GM21619 (cell line): ENCODE results near the gene C3orf20.

Experiments
- ATAC-seq: cut with Tn5 transposase; IDR thresholded peaks from one replicate; pipeline ENCODE4 v1.9.1; 2021; ENCODE audit not compliant: unreplicated experiment

The C3orf20 gene

DNA sequence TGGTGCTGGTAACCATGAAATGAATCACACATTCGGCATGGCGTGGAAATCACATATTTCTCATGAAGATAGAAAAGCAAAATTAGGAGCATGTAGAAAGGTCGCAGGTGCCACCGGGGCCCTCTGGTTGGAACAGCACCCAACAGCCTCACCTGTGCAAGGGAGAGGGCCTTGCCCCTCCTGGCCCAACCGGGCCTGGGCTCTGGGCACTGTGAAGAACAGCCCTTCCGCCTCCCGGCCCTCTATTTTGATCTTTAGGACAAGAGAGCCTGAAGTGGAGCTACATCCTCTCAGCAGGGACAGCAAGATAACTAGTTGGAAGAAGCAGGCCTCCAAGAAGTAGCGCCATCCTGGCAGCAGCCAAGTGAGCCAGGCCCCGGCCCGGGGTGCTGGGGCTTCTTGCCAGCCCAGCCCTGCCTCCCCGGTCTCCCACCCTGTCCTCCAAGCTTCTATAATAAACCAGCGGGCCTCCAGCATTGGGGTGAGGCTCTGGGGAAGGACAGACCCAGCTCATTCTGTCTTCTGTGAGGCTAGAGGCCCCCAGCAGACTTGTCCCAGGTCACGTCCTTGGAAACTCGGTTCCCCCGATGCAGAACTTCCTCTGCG lies 97.7 kb downstream of the C3orf20 start:
- no peak for ATAC-seq

DNA sequence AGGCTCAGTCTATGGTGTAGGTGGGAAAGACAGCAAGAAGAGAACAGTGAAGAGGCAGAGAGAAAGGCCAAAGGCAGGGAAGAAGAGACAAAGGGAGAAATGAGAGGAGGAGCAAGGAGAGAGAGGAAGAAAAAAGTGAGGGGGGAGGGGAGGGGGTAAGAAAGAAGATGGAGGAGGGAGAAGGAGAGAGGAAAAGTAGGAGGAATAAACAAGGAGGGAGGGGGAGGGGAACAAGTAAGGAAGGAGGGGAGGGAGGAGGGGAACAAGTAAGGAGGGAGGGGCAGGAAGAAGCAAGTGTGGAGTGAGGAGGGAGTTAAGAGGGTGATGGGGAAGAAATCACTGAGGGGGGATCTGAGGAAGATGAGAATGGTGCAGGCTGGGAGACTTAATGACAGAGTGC lies 98.3 kb downstream of the C3orf20 start:
- ATAC-seq = no peak

- no peak for ATAC-seq
Observed at GRCh38 chr3:14773691-14774128, 98.8 kb downstream of the C3orf20 start.

DNA sequence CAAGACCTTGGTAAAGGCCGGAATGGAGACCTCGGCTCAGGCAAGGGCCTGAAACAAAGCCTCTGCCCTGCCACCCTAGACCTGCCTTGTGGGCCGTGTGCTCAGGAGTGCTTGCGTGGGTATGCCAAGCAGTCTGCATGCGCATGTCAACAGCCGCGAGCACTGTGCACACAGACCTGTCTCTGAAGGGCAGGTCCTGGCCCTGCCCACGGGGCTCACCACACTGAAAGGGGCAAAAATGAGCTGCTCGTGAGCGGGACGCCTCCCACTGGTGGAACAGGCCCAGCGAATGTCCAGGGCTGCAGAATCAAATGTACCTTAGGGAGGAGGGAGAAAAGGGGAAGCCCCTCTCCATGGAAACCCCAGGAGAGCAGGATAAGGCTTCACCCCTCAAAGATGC lies 99.5 kb downstream of the C3orf20 start:
- no peak for ATAC-seq

GRCh38 chr3:14775011-14775410 lies 100.1 kb downstream of the C3orf20 start:
- ATAC-seq = no peak

DNA sequence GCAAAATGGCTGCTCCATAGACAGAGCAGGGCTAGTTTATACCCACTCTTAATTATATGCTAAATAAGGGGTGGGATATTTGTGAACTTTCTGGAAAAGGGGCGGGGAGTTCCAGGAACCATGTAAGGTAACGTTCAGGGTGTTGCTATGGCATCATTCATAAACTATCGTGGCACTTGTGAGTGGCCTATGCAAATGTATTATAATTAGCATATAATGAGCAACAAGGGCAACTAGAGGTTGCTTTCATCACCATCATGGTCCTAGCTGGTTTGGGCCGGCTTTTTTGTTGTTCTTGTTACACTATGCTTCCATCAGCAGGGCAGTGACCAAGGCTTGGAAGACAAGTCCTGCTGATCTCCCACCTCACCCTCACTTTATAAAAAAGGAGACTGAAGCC lies 100.6 kb downstream of the C3orf20 start:
- ATAC-seq = no peak

DNA sequence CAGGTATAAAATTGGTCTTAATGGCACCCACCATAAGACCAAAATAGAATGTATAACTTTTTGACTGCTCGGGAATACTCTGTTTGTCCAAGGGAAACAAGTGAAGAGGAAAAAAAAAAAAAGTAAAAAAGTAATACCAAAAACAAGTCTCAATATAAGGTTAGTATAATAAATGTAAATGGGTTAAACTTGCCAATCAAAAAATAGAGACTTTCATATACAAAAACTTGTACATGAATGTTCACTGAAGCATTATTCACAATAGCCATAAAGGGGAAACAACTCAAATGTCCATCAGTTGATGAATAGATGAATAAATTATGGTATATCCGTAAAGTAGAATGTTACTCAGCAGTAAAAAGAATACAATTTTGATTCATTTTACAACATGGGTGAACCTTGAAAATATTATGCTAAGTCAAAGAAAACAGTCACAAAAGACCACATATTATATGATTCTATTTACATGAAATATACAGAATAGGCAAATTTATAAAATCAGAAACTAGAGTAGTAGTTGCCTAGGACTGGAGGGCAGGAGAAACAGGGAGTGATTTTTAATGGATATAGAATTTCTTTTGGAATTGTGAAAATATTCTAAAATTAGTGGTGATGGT lies 104.2 kb downstream of the C3orf20 start:
- ATAC-seq = no peak

GRCh38 chr3:14780927-14781507 lies 106.1 kb downstream of the C3orf20 start:
- peak; percentile 74 for ATAC-seq

- no peak for ATAC-seq
Observed at GRCh38 chr3:14783480-14784086, 108.6 kb downstream of the C3orf20 start.

DNA sequence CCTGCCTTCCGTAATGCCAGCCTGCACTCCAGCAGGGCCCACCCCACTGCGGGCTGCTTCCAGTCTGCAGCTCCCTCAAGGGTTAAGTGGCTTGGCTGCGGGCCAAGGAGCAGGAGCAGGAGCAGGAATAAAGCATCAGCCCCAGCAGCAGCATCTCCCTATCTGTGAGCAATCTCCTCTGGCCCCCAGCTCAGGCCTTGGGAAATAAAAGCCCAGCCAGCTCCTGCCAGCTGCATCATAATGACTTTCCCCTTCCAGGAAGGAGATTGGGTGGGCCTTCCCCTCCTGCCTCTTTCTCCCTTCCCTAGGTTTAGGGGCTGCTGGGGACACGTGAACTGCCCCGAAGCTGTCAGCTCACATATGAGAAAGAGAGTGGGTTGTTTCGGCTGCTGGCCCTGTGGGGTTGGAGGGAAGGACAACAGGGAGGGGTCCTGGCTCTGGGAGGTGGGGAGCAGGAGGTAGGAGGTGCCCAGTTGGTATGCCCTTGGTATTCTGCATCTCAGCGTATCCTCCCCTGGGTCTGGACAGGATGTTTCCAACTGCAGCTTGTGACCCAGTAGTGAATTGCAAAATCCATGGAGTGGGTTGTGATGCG lies 109.2 kb downstream of the C3orf20 start:
- no peak for ATAC-seq

DNA sequence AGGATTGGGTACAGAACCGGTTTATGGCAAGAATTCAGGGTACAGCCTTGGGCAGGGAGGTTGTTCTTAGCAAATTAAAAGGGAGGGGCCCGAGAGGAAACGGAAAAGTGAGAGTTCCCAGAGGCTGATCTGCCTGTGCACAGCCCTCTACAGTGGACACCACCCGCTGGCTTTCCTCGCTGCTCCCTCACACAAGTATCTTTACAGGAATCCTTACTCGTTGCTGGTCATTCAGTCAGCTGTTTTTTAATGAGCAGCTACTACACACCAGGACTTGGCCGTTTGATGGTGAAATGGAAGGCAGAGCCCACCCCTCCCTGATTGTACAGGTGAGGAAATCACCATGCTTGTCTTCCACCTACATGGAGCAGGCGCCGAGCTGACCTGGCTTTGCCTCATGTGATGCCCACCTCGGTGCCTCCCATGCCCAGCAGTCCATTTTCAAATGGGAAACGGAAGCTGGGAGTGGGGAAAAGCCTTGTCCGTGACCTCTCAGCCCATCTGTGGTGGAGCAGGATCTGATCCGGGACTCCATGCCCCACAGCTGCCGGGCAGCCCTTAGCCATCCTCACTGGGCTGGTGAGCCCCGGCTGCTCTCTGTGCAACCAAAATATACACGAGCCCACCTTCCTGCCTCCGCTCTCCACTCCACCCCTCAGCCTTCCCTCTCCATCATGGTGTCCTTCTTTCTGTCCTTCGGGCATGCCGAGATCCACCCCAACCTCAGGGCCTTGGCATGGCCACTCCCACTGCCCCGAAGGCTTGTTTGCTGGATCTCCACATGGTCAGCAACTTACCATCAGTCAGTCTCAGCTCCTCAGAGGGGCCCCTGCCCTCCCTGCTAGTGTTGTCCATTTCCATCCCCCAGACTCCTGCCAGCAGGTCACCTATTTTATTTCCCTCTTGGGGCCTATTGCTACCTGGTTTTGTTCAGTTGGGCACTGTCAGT lies 110.5 kb downstream of the C3orf20 start:
- no peak for ATAC-seq

- no peak for ATAC-seq
Observed at GRCh38 chr3:14786369-14786768, 111.4 kb downstream of the C3orf20 start.

DNA sequence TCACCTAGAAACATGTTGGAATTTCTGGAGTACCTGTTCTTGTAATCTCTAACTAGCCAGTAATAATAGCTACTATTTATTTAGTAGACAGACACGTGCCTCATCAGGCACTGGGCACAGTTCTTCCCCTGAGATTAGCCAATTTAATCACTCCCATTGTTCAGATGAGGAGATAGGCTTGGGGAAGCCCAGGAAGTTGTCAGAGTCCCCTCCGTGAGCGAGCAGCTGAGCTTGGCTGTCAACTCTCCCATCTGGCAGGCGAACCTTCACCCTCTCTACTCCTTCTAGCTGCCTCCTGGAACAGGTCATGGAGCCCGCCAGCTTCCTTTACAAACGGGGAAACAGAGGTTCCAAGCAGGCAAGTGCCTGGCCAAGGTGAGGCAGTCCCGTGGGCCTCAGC lies 112.7 kb downstream of the C3orf20 start:
- no peak for ATAC-seq

DNA sequence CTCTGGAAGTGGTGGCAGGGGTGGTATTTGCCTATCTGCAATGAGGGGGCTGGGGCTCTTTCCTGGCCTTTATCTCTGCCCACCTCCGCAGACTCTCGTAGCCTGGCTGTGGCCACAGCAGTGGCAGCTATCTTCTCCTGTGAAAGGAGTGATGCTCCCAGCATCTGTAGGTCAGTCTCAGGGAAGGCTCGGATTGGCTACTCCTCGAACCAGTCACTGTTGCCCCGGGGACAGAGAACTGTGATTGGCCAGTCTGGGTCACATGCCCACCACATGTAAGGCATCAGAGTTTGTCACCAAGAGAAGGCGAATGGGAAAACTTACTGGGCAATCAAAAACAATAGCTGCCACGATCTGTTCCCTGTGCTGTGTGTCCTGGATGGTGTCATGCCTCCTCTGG lies 113.7 kb downstream of the C3orf20 start:
- ATAC-seq = no peak

- no peak for ATAC-seq
Observed at GRCh38 chr3:14789221-14789620, 114.3 kb downstream of the C3orf20 start.

GRCh38 chr3:14789640-14790285 lies 114.8 kb downstream of the C3orf20 start:
- ATAC-seq = no peak

- no peak for ATAC-seq
Observed at GRCh38 chr3:14791343-14791945, 116.5 kb downstream of the C3orf20 start.

GRCh38 chr3:14792691-14793121 lies 117.8 kb downstream of the C3orf20 start:
- ATAC-seq = no peak

GRCh38 chr3:14793126-14793857 lies 118.4 kb downstream of the C3orf20 start:
- ATAC-seq = no peak
